Adipocyte (in vitro differentiated cells): ENCODE results near the gene NBAS.

Experiments
- DNase-seq: peaks from one replicate; pipeline ENCODE4 v3.0.0-alpha.2; 2015; ENCODE audit warnings: low read depth
- H3K27me3 ChIP-seq: replicated peaks from 2 replicates; pipeline ENCODE4 v1.7.0; 2013; ENCODE audit warnings: mild to moderate bottlenecking, low read length, moderate library complexity; ENCODE audit not compliant: control insufficient read depth, insufficient read depth
- H3K36me3 ChIP-seq: 2 replicates; pipeline ENCODE4 v1.7.0; 2013; ENCODE audit warnings: low read length, mild to moderate bottlenecking, moderate library complexity; ENCODE audit not compliant: control insufficient read depth, insufficient read depth, severe bottlenecking
- H3K4me1 ChIP-seq: 2 replicates; pipeline ENCODE4 v1.7.0; 2013; ENCODE audit warnings: mild to moderate bottlenecking, low read length, moderate library complexity; ENCODE audit not compliant: control insufficient read depth, insufficient read depth
- H3K4me3 ChIP-seq: 2 replicates; pipeline ENCODE4 v1.7.0; 2013; ENCODE audit warnings: mild to moderate bottlenecking, low read length, moderate library complexity
- H3K9ac ChIP-seq: 2 replicates; pipeline ENCODE4 v1.7.0; 2013; ENCODE audit warnings: mild to moderate bottlenecking, low read length, moderate library complexity
- H3K9me3 ChIP-seq: 2 replicates; pipeline ENCODE4 v1.7.0; 2013; ENCODE audit warnings: mild to moderate bottlenecking, low read length, moderate library complexity; ENCODE audit not compliant: control insufficient read depth

The NBAS gene

DNA sequence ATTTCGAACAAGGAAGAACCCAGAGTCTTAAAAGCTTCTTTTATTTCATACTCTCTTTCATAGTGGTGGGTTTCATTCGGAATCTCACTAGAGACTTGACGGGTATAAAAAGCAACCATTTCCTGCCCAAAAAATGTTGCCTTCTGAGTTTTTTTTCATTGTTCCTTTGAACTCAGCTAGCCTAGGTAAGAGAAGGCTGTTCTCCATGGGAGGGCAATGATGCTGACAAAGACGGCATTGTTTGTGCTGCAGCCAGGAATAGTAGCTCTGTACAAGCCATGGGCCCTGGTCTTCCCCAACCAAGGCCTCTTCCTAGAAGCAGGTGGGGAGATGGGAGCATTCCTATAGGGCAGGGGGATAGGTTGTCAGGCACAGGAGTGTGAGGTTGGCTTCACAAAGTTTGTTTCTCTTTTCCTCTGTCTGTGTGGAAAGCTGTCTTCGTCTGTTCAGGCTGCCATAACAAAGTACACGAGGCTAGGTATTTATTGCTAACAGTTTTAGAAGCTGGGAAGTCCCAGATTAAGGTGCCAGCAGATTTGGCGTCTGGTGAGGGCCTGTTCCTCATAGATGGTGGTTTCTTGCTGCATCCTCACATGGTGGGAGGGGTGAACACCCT lies 405.1 kb downstream of the NBAS start:
- Histone ChIP-seq H3K9ac (no peak overlapping the region), H3K27me3 (no peaks in the 10 kb centered on the region), H3K4me1 (no peaks in the 10 kb centered on the region), H3K4me3 (no peak overlapping the region), H3K9me3 (no peaks in the 10 kb centered on the region), H3K36me3 (no peaks in the 10 kb centered on the region)
- DNase-seq, result no peak

DNA sequence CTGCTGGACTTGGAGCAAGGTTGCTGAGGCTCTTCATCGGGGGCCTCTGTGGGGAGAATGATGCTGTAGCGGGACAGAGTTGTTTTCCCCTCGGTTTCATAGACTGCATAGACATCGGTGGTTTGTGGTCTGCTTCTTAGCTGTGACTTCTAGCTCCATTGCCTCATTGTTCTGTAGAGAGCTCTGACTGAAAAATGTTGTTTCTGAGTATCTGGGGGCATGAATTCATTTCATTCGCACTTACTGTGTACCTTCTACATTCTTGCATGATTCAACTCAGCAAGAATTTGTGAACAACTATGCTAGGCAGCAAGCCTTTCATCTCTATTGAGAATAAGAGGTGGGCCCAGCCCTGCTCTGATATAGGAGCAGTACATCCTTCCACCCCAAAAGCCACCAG lies 406.8 kb downstream of the NBAS start:
- H3K4me3 ChIP-seq, result no peak overlapping the region
- H3K9ac ChIP-seq, result no peak overlapping the region
- DNase-seq, result no peak
- no peaks in the 10 kb centered on the region for H3K9me3 ChIP-seq
- no peaks in the 10 kb centered on the region for H3K4me1 ChIP-seq
- no peaks in the 10 kb centered on the region for H3K27me3 ChIP-seq
- no peaks in the 10 kb centered on the region for H3K36me3 ChIP-seq

DNA sequence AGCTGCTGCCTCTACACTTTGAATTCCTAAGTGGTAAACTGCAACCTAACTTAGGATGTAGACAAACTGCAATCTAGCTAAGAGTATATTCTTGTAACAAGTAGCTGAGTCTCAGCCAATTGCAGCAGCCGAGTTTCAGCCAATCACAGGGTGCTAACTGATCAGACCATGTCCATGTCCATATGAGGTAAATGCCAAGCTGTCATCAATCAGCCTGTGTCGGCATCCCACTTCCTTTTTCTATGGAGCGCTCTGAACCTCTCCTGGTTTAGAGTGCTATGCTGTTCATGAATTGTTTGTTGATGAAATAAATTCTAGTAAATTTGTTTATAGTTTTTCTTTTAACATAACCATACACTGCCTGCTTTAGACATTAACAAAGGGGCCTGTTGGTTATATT lies 408.8 kb downstream of the NBAS start:
- no peak for DNase-seq
- Histone ChIP-seq H3K36me3 (no peaks in the 10 kb centered on the region), H3K27me3 (no peaks in the 10 kb centered on the region), H3K4me1 (no peaks in the 10 kb centered on the region), H3K9ac (no peak overlapping the region), H3K4me3 (no peak overlapping the region), H3K9me3 (no peaks in the 10 kb centered on the region)

DNA sequence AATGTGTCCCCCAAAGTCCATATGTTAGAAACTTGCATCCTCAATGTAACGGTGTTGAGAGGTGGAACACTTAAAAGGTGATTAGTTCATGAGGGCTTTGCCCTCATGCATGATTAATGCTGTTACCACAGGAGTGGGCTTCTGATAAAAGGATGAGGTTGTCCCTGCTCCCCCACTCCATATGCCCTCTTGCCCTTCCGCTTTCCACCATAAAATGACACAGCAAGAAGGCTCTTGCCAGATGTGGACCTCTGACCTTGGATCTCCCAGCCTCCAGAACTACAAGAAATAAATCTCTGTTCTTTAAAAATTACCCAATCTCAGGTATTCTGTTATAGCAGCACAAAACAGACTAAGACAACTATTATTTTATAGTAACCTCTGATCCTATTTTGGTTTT lies 412.1 kb downstream of the NBAS start:
- no peaks in the 10 kb centered on the region for H3K36me3 ChIP-seq
- no peak overlapping the region for H3K9ac ChIP-seq
- H3K9me3 ChIP-seq, result no peaks in the 10 kb centered on the region
- no peak overlapping the region for H3K4me3 ChIP-seq
- H3K27me3 ChIP-seq, result no peaks in the 10 kb centered on the region
- H3K4me1 ChIP-seq, result no peaks in the 10 kb centered on the region
- DNase-seq, result no peak

DNA sequence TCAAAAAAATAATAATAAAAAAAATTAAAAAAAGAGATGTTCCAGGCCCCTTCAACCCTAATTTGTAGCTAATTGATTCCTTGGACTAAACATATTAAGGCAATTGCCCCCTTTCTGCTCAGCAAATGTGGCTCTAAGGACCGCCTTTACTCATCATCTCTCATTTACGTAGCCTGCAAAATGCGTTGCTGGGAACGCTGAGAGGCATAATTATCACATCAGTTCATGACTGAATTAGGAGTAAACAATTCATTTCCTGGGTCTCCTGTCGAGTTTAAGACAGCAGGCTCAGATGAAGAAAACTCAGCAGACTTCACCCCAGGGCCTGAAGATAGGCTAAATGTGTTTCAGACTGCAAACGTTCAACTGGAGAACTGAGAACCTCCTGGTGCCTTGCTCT lies 413.5 kb downstream of the NBAS start:
- no peaks in the 10 kb centered on the region for H3K27me3 ChIP-seq
- no peak for DNase-seq
- no peaks in the 10 kb centered on the region for H3K9me3 ChIP-seq
- no peaks in the 10 kb centered on the region for H3K4me1 ChIP-seq
- no peak overlapping the region for H3K4me3 ChIP-seq
- no peak overlapping the region for H3K9ac ChIP-seq
- no peaks in the 10 kb centered on the region for H3K36me3 ChIP-seq

DNA sequence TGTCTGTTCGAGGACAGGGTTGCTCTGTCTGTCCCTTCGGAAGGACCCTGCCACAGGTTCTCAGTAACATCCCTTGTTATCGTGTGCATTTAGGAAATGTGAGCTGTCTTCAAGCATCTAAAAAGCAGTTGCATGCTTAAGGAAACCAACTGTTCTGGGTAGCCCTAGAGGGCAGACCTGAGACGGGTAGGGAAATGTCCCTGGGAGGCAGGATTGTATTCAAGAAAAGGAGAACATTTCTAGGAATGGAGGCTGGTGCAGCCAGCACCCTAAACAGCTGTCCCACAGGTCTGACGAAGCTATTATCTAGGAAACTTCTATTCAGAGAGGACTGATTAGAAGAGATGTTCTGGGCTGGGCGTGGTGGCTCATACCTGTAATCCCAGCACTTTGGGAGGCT lies 414.2 kb downstream of the NBAS start:
- H3K9me3 ChIP-seq, result no peaks in the 10 kb centered on the region
- no peak overlapping the region for H3K4me3 ChIP-seq
- no peak overlapping the region for H3K9ac ChIP-seq
- peaks cover 6% of the 10 kb centered on the region for H3K27me3 ChIP-seq
- no peaks in the 10 kb centered on the region for H3K36me3 ChIP-seq
- no peak for DNase-seq
- H3K4me1 ChIP-seq, result no peaks in the 10 kb centered on the region

DNA sequence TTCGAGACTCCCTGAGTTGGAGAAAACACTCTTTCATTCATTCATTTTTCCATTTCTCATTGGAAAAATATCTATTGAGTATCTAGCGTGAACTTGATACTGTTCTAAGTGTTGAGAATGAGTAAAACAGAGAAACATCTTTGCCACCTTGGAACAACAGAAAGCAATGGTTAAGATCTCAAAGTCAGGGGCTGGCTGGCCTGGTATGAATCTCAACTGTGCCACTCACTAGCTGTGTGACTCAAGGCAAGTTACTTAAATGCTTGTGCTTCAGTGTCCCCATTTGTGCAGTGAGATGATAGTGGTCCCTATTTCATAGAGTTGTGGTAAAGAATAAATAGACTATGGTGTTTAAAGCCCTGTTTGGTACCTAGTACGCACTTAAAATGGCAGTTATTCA lies 415.2 kb downstream of the NBAS start:
- DNase-seq, result no peak
- Histone ChIP-seq H3K4me1 (no peaks in the 10 kb centered on the region), H3K27me3 (peaks cover 6% of the 10 kb centered on the region), H3K36me3 (no peaks in the 10 kb centered on the region), H3K9ac (no peak overlapping the region), H3K4me3 (no peak overlapping the region), H3K9me3 (no peaks in the 10 kb centered on the region)

DNA sequence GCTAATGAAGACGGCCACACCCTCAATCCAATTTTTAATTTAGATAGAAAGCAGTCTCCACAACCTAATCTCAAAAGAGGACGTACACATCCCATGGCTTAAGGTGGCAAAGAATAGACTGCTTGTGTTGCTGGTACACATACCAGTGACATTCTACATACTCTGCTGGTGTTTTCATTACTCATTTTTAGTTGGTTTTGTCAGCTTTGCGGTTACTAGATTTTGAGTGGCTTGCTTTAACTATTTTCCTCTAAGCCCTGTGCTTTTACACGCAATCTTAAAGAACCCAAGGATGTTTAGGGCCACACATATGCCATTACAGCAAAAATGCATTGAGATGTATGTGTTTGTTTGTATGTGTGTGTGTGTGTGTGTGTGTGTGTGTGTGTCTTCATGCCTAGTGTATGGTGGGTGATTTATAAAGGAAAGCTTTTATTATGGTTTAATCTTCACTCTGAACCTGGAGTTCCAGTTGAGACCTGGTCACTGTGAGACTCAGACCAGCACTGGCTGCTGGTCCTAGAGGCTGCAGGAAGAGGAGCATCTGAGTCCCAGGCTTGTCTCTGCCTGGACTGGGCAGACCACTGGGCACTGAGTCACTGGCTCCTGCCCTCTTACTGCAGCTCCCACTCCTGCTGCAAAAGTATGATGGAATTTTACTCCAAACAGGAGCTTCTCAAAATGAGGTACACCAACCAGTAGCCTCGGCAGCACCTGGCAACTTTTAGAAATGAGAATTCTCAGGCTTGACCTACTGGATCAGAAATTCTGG lies 415.9 kb downstream of the NBAS start:
- Histone ChIP-seq H3K9ac (no peak overlapping the region), H3K9me3 (peaks cover 2% of the 10 kb centered on the region), H3K4me1 (no peaks in the 10 kb centered on the region), H3K4me3 (no peak overlapping the region), H3K36me3 (no peaks in the 10 kb centered on the region), H3K27me3 (peaks cover 6% of the 10 kb centered on the region)
- DNase-seq, result peak; percentile 56

DNA sequence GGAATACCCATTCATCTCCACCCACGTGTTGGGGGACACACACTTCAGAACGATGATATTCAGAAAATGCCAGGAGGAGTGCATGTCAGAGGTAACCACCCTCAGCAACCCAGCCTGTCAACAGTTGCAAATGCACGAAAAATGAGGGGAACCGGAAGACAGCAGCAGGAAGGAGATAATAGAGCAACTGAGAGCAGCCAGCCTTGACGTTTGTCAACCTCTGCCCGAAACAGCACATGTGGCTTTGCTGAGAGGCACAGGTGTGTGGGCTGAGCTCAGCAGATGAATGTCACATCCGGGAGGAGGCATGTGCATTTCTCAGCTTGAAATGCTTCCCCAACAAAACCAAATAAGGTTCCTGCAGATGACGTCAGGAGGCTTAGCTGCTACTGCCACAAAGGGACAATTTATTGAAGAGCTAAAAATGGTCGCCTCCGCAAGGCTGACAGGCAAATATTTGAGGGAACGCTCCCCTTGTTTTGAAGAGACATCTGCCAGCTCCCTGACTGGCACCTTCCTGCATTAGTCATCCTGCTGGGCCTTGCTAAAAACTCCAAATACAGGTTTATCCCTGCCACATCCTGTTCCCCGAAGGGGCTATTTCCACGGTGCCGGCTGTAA lies 419.0 kb downstream of the NBAS start:
- Histone ChIP-seq H3K4me3 (no peak overlapping the region), H3K27me3 (peaks cover 6% of the 10 kb centered on the region), H3K9me3 (peaks cover 10% of the 10 kb centered on the region), H3K9ac (no peak overlapping the region), H3K36me3 (no peaks in the 10 kb centered on the region), H3K4me1 (no peaks in the 10 kb centered on the region)
- DNase-seq, result no peak

DNA sequence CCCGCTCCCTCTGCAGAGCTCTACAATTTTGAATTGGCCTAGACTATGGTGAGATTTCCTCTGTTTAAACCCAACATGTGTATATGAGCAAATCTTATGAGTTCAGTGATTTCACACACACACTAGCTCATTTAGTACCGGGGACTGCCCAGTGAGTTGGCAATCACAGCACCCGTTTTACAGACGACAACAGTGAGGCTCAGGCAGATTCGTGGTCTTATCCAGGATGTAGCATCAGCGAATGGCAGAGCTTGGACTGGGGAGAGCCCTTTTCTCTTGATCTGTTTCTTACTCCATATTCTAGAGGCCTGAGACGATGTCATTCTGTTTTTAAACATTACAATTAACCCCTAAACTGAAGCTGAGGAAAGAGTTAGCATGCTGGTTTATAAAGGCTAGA lies 419.9 kb downstream of the NBAS start:
- H3K27me3 ChIP-seq, result peaks cover 6% of the 10 kb centered on the region
- no peak for DNase-seq
- no peaks in the 10 kb centered on the region for H3K4me1 ChIP-seq
- H3K36me3 ChIP-seq, result no peaks in the 10 kb centered on the region
- no peak overlapping the region for H3K4me3 ChIP-seq
- no peak overlapping the region for H3K9ac ChIP-seq
- H3K9me3 ChIP-seq, result peaks cover 10% of the 10 kb centered on the region

DNA sequence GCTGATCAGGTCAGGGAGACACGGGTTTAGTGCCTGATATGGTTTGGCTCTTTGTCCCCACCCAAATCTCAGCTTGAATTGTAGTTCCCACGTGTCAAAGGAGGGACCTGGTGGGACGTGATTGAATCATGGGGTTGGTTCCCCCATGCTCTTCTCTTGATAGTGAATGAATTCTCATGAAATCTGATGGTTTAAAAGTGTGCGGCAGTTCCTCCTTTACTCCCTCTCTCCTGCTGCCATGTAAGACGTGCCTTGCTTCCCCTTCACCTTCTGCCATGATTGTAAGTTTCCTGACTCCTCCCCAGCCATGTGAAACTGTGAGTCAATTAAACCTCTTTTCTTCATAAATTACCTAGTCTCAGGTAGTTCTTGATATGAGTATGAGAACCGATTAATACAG lies 424.5 kb downstream of the NBAS start:
- H3K4me3 ChIP-seq, result no peak overlapping the region
- no peaks in the 10 kb centered on the region for H3K4me1 ChIP-seq
- no peaks in the 10 kb centered on the region for H3K36me3 ChIP-seq
- no peaks in the 10 kb centered on the region for H3K27me3 ChIP-seq
- no peak overlapping the region for H3K9ac ChIP-seq
- H3K9me3 ChIP-seq, result peaks cover 10% of the 10 kb centered on the region
- DNase-seq, result no peak
